ENCODE measurements around the gene RNF126.

Gene RNF126

DNA sequence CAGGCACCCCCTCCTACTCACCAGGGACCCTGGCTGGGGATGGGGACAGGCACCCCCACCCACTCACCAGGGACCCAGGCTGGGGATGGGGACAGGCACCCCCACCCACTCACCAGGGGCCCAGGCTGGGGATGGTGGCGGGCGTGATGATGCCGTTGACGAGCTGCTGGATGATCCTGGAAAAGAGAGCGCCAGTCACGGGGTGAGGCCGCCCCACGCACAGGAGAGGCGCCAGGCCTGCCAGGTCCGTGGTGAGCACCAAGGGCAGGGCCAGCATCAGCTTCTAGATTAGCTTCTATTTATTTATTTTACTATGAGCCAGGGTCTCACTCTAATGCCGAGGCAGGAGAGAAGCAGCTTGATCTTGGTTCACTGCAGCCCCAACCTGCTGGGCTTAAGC, 12.9 kb downstream of the RNF126 start:
- no peaks in the 10 kb centered on the region for H3K27me3 ChIP-seq (ENCODE audit: insufficient read depth, poor library complexity, severe bottlenecking)
- DNase-seq (ENCODE audit: low read depth in 1 of 2, low spot score in 1 of 2), result no peak
- H3K4me3 ChIP-seq (replicated peaks; ENCODE audit: insufficient read depth, low read length), result no peak overlapping the region
- H3K27ac ChIP-seq (replicated peaks), result no peak overlapping the region
- TF ChIP-seq, protein P1, sequence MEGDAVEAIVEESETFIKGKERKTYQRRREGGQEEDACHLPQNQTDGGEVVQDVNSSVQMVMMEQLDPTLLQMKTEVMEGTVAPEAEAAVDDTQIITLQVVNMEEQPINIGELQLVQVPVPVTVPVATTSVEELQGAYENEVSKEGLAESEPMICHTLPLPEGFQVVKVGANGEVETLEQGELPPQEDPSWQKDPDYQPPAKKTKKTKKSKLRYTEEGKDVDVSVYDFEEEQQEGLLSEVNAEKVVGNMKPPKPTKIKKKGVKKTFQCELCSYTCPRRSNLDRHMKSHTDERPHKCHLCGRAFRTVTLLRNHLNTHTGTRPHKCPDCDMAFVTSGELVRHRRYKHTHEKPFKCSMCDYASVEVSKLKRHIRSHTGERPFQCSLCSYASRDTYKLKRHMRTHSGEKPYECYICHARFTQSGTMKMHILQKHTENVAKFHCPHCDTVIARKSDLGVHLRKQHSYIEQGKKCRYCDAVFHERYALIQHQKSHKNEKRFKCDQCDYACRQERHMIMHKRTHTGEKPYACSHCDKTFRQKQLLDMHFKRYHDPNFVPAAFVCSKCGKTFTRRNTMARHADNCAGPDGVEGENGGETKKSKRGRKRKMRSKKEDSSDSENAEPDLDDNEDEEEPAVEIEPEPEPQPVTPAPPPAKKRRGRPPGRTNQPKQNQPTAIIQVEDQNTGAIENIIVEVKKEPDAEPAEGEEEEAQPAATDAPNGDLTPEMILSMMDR (IDR thresholded peaks at IDR 0.05; ENCODE audit: insufficient read depth, low read length), result no peak
- TF ChIP-seq, protein P2, sequence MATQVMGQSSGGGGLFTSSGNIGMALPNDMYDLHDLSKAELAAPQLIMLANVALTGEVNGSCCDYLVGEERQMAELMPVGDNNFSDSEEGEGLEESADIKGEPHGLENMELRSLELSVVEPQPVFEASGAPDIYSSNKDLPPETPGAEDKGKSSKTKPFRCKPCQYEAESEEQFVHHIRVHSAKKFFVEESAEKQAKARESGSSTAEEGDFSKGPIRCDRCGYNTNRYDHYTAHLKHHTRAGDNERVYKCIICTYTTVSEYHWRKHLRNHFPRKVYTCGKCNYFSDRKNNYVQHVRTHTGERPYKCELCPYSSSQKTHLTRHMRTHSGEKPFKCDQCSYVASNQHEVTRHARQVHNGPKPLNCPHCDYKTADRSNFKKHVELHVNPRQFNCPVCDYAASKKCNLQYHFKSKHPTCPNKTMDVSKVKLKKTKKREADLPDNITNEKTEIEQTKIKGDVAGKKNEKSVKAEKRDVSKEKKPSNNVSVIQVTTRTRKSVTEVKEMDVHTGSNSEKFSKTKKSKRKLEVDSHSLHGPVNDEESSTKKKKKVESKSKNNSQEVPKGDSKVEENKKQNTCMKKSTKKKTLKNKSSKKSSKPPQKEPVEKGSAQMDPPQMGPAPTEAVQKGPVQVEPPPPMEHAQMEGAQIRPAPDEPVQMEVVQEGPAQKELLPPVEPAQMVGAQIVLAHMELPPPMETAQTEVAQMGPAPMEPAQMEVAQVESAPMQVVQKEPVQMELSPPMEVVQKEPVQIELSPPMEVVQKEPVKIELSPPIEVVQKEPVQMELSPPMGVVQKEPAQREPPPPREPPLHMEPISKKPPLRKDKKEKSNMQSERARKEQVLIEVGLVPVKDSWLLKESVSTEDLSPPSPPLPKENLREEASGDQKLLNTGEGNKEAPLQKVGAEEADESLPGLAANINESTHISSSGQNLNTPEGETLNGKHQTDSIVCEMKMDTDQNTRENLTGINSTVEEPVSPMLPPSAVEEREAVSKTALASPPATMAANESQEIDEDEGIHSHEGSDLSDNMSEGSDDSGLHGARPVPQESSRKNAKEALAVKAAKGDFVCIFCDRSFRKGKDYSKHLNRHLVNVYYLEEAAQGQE (IDR thresholded peaks at IDR 0.05; ENCODE audit: insufficient replicate concordance, low read depth), result no peak
- TF ChIP-seq GABPA (IDR thresholded peaks at IDR 0.05; ENCODE audit: low read depth) (no peak), SPI1 (IDR thresholded peaks at IDR 0.05; ENCODE audit: borderline replicate concordance, low read depth) (no peak), POLR2AphosphoS5 (IDR thresholded peaks at IDR 0.05; ENCODE audit: low read depth) (no peak)

DNA sequence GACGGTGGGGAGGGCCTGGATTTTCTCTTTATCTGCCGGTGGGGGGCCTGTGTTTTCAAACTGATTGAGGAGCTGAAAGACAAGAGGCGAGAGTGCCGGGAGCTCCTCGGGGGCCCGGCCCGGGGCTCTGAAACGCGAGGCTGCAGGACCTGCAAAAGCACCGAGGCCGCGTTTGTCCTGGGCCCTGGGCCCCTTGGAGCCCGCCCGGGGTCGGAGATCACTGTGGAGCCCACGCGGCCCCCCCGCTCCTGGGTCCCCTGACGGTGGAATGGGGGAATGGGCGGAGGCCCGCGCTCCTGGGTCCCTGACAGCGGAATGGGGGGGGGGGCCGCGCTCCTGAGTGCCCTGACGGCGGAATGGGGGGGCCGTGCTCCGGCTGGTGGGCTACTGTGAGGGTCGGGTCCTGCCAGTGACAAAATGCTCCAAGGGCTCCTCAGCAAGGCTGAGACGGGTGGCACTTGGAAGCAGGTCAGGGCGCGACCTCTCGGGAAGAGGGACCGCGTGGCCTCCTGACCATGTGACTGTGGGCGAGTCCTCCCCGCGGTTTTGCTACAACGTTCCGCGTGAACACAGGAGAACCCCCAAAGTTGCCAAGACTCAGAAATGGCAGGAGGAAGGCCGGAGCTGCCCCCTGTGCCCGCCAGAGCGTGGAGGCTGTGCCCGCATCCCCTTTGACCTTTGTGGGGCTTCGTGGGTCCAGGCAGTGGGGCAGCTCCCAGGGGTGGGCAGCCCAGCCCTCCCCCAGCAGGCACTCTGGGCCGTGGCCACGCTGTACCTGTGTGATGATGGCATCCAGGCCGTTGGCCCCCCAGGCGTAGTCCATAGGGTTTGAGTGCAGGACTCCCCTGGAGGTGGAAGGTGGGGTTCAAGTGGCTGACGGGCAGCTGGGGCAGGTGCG, 13.9 kb downstream of the RNF126 start:
- no peak overlapping the region for H3K27ac ChIP-seq (replicated peaks)
- H3K27me3 ChIP-seq (ENCODE audit: insufficient read depth, poor library complexity, severe bottlenecking), result no peaks in the 10 kb centered on the region
- TF ChIP-seq, protein P1 (IDR thresholded peaks at IDR 0.05; ENCODE audit: insufficient read depth, low read length), result no peak
- TF ChIP-seq POLR2AphosphoS5 (IDR thresholded peaks at IDR 0.05; ENCODE audit: low read depth) (no peak), SPI1 (IDR thresholded peaks at IDR 0.05; ENCODE audit: borderline replicate concordance, low read depth) (no peak), GABPA (IDR thresholded peaks at IDR 0.05; ENCODE audit: low read depth) (no peak)
- TF ChIP-seq, protein P2 (IDR thresholded peaks at IDR 0.05; ENCODE audit: insufficient replicate concordance, low read depth), result no peak
- no peak overlapping the region for H3K4me3 ChIP-seq (replicated peaks; ENCODE audit: insufficient read depth, low read length)
- no peak for DNase-seq (ENCODE audit: low read depth in 1 of 2, low spot score in 1 of 2)

DNA sequence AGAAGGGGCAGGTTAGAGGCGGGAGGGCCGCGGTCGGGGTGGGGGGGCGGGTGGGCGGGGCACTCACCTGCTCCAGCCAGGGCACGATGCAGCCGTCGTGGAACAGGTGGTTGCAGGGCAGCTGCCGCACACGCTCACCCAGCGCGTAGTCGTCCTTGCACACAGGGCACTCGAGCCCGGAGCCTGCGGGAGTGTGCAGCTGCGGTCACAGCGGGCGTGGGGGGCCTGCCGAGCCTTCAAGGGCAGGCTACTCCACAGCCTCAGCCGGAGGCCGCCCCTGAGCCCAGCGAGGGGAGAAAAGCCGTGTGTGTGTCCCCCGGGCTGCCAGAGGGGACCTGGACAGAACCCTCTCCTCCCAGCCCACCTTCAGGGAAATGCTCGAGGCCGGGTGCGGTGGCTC, 14.7 kb downstream of the RNF126 start:
- H3K27ac ChIP-seq (replicated peaks), result no peak overlapping the region
- TF ChIP-seq POLR2AphosphoS5 (IDR thresholded peaks at IDR 0.05; ENCODE audit: low read depth), result no peak
- TF ChIP-seq GABPA (IDR thresholded peaks at IDR 0.05; ENCODE audit: low read depth), result no peak
- TF ChIP-seq SPI1 (IDR thresholded peaks at IDR 0.05; ENCODE audit: borderline replicate concordance, low read depth), result no peak
- TF ChIP-seq, protein P2 (IDR thresholded peaks at IDR 0.05; ENCODE audit: insufficient replicate concordance, low read depth), result no peak
- TF ChIP-seq, protein P1 (IDR thresholded peaks at IDR 0.05; ENCODE audit: insufficient read depth, low read length), result no peak

More for the DNA sequence above, 14.7 kb downstream of the RNF126 start:
- Histone ChIP-seq H3K4me3 (replicated peaks; ENCODE audit: insufficient read depth, low read length) (no peak overlapping the region), H3K27me3 (ENCODE audit: insufficient read depth, poor library complexity, severe bottlenecking) (no peaks in the 10 kb centered on the region)
- no peak for DNase-seq (ENCODE audit: low read depth in 1 of 2, low spot score in 1 of 2)

Measured in HL-60 (cell line).